Measurements from ENCODE around the gene PVR. TPM values are rescaled to one million over a fixed set of nuclear protein-coding genes. Genes with fewer than 3 reads are reported as not detected.

PVR gene
- total RNA-seq, 1 donor from 2014 or later, result 33.5 TPM

DNA sequence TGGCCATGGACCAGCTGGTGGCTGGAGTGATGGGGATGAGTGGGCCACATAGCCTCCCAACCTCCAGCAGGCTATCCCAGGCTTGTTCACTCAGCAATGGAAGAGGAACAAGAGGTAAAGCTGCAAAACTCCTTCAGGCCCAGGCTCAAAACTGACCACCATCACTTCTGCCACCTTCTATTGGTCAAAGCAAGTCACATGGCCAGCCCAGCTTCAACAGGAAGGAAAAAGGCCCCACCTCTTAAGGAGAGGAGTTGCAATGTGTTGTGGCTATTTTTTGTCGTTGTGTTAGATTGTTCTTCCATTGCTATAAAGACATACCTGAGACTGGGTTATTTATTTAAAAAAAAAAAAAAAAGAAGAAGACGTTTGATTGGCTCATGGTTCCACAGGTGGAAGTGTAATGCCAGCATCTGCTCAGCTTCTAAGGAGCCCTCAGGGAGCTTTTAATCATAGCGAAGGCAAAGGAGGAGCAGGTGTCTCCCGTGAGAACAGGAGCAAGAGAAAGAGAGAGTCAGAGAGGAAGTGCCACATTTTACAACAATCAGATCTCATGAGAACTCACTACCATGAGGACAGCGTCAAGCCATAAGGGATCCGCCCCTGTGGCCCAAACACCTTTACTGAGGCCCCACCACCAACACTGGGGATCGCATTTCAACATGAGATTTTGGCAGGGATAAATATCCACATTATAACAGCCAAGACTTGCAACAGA, 24.9 kb upstream of the PVR start:
- intact Hi-C loops (cut with micrococcal nuclease), result no loop called here
- TF ChIP-seq CTCF (IDR thresholded peaks at IDR 0.05; ENCODE audit: borderline replicate concordance), result no peak

DNA sequence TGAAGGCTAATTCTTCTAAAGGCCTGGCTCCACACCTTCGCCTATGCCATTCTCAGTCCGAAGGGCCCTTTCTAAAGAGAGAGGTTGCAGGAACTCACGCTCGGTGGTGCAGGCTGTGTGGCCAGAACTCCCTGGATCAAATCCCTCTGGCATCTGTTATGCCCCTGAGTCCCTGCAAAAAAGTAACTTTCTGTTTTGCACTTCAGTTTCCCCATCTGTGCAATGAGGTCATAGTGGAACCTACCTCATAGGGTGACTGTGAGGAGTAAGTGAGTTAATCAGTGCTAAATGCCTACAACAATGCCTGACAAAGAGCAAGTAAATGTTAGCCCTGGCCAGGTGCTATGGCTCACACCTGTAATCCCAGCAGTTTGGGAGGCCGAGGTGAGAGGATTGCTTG, 23.0 kb upstream of the PVR start:
- Histone ChIP-seq H3K4me1 (peaks cover 10% of the 10 kb centered on the region), H3K36me3 (no peaks in the 10 kb centered on the region), H3K9me3 (replicated peaks) (no peaks in the 10 kb centered on the region), H3K4me3 (no peak overlapping the region), H3K27ac (replicated peaks) (no peak overlapping the region), H3K27me3 (ENCODE audit: low read depth) (no peaks in the 10 kb centered on the region)
- no peak for TF ChIP-seq CTCF (IDR thresholded peaks at IDR 0.05; ENCODE audit: borderline replicate concordance)
- intact Hi-C loops (cut with micrococcal nuclease), result no loop called here
- no peak for DNase-seq

More for the DNA sequence above, 24.9 kb upstream of the PVR start:
- no peak for DNase-seq
- Histone ChIP-seq H3K27me3 (ENCODE audit: low read depth) (no peaks in the 10 kb centered on the region), H3K36me3 (no peaks in the 10 kb centered on the region), H3K4me1 (peaks cover 11% of the 10 kb centered on the region), H3K27ac (replicated peaks) (no peak overlapping the region), H3K9me3 (replicated peaks) (no peaks in the 10 kb centered on the region), H3K4me3 (no peak overlapping the region)

- H3K27ac ChIP-seq (replicated peaks), result no peak overlapping the region
- H3K36me3 ChIP-seq, result no peaks in the 10 kb centered on the region
- H3K27me3 ChIP-seq (ENCODE audit: low read depth), result no peaks in the 10 kb centered on the region
- H3K4me3 ChIP-seq, result no peak overlapping the region
- intact Hi-C loops (cut with micrococcal nuclease), result no loop called here
- peaks cover 10% of the 10 kb centered on the region for H3K4me1 ChIP-seq
- no peaks in the 10 kb centered on the region for H3K9me3 ChIP-seq (replicated peaks)
- no peak for DNase-seq
- TF ChIP-seq CTCF (IDR thresholded peaks at IDR 0.05; ENCODE audit: borderline replicate concordance), result no peak
These were observed 22.3 kb upstream of the PVR start for GRCh38 chr19:44621367-44621766.

- no peak for TF ChIP-seq CTCF (IDR thresholded peaks at IDR 0.05; ENCODE audit: borderline replicate concordance)
- H3K36me3 ChIP-seq, result no peaks in the 10 kb centered on the region
- no peak overlapping the region for H3K4me3 ChIP-seq
- intact Hi-C loops (cut with micrococcal nuclease), result no loop called here
- no peaks in the 10 kb centered on the region for H3K27me3 ChIP-seq (ENCODE audit: low read depth)
- H3K9me3 ChIP-seq (replicated peaks), result no peaks in the 10 kb centered on the region
- DNase-seq, result no peak
- H3K27ac ChIP-seq (replicated peaks), result no peak overlapping the region
- peaks cover 9% of the 10 kb centered on the region for H3K4me1 ChIP-seq
These were observed 20.6 kb upstream of the PVR start for GRCh38 chr19:44623080-44623479.

- intact Hi-C loops (cut with micrococcal nuclease), result no loop called here
- no peaks in the 10 kb centered on the region for H3K36me3 ChIP-seq
- no peak for DNase-seq
- H3K4me1 ChIP-seq, result peaks cover 9% of the 10 kb centered on the region
- H3K4me3 ChIP-seq, result no peak overlapping the region
- no peak for TF ChIP-seq CTCF (IDR thresholded peaks at IDR 0.05; ENCODE audit: borderline replicate concordance)
- no peak overlapping the region for H3K27ac ChIP-seq (replicated peaks)
- H3K27me3 ChIP-seq (ENCODE audit: low read depth), result no peaks in the 10 kb centered on the region
- H3K9me3 ChIP-seq (replicated peaks), result no peaks in the 10 kb centered on the region
These were observed 20.1 kb upstream of the PVR start for GRCh38 chr19:44623626-44624025.

All from left ventricle myocardium inferior (tissue), 1 donor.